ENCODE results near the gene LVRN.
"Not testable (repeated sequence)": the region's sequence is repeated elsewhere in the genome, so short reads cannot be mapped to it uniquely, and the experiment has no call there.

Gene LVRN, protein sequence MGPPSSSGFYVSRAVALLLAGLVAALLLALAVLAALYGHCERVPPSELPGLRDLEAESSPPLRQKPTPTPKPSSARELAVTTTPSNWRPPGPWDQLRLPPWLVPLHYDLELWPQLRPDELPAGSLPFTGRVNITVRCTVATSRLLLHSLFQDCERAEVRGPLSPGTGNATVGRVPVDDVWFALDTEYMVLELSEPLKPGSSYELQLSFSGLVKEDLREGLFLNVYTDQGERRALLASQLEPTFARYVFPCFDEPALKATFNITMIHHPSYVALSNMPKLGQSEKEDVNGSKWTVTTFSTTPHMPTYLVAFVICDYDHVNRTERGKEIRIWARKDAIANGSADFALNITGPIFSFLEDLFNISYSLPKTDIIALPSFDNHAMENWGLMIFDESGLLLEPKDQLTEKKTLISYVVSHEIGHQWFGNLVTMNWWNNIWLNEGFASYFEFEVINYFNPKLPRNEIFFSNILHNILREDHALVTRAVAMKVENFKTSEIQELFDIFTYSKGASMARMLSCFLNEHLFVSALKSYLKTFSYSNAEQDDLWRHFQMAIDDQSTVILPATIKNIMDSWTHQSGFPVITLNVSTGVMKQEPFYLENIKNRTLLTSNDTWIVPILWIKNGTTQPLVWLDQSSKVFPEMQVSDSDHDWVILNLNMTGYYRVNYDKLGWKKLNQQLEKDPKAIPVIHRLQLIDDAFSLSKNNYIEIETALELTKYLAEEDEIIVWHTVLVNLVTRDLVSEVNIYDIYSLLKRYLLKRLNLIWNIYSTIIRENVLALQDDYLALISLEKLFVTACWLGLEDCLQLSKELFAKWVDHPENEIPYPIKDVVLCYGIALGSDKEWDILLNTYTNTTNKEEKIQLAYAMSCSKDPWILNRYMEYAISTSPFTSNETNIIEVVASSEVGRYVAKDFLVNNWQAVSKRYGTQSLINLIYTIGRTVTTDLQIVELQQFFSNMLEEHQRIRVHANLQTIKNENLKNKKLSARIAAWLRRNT

DNA sequence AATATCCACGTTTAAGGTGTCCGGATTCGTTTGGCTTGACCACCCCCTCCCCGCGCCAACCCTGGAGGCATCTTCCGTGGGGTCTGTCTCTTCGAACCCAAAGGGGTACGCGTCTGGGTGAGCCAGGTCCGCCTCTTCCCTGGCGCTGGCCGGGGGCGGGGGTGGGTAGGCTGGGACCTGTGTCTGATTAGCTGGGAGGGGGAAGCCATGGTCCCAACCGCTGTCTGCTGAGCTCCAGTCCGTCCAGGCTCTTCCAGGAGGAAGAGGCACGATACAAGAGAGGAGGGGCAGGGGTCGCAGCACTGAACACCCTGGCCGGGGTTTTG is at the start of gene LVRN:
TSS of gene LVRN (plus strand) at position 237 of the 326 bp plus-strand sequence. CDS start 143 bp downstream, outside the sequence.
- no peak for DNase-seq (ENCODE audit: low read depth)

DNA sequence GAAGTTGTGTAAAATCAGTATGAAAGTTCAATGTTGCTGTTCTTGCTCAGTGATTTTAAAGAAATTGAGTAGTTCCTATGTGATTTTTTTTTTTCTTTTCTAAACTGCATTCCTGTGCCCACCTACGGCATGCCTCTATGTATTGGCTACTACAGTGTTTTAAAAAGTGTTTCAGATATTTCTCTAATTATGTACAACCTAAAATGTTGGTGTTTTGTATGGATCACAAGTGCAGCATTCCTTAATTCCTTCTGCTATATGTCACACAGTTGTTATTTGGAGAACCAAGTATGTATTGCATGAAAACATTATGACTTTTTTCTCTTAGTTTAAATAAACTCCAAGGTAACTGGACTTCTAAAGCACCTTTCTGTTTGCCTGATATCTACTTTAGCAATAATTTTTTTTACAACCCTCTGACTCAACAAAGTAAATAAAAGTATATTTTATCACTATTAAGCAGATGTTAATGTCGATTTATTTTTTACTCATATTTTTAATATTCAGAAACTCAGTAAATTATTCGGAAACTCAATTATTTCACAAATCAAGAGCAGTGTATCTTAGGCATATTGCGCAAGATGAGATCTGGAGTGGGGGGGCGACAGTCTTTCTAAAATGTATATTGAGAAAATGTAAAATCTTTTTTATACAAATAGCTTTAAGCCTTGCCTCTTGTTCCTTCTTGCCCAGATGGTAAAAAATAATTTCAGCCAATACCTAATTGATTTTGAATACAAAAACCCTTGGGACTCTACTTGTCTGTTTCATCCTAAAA is 48.5 kb upstream of the LVRN start:
- DNase-seq (ENCODE audit: low read depth), result not testable (repeated sequence)

DNA sequence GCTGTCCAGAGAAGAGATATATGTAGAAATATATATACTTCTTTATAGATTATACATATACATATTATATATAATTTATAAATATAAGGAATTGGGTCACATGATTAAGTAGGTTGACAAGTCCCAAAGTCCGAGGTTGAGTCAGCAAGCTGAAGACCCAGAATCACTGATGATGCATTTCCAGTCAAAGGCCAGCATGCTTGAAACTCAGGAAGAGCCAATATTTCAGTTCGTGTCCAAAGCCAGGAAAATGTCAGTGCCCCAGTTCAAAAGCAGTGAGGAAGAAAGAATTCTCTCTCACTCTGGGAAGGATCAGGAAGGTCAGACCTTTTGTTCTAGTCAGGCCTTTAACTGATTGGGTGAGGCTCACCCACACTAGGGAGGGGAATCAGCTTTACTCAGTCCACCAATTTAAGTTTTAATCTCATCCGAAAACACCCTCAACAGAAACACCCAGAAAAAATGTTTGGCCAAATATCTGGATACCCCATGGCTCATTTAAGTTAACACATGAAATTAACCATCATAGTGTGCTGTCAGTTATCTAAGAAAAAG is 42.0 kb upstream of the LVRN start:
- no peak for DNase-seq (ENCODE audit: low read depth)

DNA sequence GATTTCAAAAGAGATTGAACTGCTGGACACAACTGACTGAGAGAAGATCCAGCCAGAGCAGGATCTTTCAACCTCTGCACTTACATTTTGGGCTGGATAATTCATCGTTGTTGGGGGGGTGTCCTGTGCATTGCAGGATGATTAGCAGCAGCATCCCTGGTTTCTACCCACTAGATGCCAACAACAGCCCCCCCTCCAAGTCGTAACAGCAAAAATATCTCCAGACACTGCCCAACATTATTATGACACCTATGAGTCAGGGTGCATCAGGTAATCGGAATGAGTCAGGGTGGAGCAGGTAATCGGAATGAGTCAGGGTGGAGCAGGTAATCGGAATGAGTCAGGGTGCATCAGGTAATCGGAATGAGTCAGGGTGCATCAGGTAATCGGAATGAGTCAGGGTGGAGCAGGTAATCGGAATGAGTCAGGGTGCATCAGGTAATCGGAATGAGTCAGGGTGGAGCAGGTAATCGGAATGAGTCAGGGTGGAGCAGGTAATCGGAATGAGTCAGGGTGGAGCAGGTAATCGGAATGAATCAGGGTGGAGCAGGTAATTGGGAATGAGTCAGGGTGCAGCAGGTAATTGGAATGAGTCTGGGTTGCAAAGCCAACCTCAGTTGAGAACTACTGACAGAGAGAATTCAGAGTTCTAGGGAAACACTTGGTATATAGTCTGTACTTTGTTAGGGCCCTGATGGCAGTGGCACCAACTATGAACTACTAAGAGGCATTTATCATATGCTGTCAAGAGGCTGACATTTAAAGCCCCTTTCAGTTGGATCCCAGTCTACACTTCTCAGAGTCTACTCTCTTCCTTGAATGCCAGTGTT is 33.5 kb upstream of the LVRN start:
- DNase-seq (ENCODE audit: low read depth), result not testable (repeated sequence)

DNA sequence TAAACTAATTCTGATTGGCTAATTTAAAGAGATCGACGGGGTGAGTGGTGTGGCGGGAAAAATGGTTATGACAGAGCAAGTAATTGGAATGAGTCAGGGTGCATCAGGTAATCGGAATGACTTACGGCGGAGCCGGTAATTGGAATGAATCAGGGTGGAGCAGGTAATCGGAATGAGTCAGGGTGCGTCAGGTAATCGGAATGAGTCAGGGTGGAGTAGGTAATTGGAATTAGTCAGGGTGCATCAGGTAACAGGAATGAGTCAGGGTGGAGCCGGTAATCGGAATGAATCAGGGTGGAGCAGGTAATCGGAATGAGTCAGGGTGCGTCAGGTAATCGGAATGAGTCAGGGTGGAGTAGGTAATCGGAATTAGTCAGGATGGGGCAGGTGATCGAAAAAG is 32.1 kb upstream of the LVRN start:
- not testable (repeated sequence) for DNase-seq (ENCODE audit: low read depth)

DNA sequence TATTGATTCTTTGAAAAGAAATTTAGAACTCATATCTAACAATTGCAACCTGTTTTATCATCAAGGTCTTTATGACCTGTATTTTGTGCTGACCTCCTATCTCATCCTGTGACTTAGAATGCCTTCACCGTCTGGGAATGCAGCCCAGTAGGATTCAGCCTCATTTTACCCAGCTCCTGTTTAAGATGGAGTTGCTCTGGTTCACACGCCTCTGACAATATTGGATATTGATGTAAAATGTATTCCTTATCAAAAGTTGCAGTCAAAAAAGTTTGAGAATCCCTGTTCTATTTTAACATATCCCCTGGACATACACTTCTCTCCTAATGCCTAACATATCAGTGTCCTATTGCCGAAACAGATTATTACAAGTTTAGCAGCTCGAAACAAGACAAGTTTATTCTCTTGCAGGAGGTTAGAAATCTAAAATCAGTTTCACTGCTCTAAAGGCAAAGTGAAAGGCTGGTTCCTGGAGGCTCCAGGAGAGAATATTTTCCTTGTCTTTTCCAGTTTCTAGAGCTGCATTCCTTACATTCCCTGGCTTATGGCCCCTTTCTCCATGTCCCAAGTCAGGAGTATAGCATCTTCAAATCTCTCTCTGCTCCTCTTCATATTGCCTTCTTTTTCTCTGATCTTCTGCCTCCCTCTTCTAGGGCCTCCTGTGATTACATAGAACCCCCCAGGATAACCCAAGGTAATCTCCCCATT is 31.5 kb upstream of the LVRN start:
- DNase-seq (ENCODE audit: low read depth), result no peak

DNA sequence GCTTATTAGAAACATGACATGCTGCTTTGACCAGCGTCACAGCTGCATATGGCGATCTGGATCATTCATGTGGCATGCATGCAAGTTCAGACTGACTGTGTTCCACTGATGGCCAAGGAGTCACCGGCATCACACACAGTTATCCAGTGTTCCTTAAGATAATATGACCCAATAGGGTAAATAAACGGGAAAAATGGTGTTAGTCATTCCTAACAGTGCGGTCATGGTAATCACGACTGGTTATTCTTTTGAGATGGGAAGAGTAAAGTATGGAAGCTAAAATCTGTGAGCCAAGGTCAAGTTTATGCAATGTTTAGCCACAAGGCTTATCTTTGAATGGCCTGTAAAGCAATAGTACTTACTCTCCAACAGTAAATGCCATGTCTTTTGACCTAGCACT is 29.3 kb upstream of the LVRN start:
- DNase-seq (ENCODE audit: low read depth), result no peak

DNA sequence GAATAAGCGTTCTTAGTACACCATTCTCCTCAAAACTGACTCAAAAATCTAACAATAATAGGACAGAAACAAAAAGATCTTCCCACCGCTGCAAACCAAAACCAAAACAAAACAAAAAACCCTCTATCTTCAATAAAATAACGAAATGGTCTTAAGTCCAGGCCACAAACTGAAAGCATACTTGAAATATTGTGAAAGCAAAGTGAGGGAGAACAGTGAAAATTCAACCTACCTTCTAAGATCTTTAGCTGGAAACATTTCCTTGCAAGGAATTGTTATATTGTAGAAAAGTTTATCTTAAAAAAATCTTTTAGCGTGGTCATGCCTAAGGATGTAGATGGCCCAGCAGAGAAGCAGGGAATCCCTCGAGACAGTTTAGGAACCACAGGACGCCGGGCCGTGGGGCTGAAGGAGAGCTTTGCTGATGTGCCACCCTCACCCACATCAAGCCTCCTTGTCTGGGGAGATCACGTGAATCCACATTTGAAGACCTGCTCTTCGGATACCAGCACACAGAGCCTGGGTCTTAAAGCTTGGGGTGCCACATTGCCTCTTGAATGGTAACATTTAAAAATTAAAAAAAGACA is 27.8 kb upstream of the LVRN start:
- DNase-seq (ENCODE audit: low read depth), result no peak

DNA sequence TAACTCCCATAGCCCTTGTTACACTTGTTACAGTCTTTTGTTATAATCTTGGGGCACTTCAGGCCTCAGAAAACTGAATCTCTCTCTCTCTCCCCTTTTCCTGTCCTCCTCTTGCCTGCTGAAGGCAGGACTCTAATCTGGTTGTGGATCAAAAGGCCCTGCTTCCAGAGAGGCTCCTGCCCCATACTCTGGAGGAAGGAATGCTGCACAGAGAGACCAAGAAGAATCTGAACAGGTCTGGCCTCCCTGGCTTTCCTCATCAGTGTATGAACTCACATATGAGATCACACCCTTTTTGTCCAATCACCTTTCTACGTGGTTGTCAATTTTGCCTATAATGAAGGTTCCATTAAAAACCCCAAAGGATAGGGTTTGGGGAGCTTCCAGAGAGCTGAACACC is 26.2 kb upstream of the LVRN start:
- DNase-seq (ENCODE audit: low read depth), result no peak

DNA sequence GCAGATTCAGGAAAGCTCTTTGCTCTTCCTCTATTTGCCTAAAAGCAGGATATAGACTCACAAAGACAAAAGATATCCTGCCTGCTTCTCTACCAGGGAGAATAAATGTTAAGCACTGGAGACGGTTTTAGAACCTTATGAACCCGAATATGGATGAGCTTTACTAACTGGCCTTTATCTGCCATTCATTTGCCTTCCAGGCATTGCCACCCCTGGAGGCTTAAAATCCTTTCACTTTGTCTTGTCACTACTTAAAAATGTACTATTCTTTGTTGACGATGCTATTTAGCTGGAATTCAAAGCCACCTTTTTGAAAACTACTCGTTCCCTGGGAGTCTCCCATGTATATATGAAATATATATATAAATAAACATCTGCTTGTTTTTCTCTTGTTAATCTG is 23.2 kb upstream of the LVRN start:
- no peak for DNase-seq (ENCODE audit: low read depth)

DNA sequence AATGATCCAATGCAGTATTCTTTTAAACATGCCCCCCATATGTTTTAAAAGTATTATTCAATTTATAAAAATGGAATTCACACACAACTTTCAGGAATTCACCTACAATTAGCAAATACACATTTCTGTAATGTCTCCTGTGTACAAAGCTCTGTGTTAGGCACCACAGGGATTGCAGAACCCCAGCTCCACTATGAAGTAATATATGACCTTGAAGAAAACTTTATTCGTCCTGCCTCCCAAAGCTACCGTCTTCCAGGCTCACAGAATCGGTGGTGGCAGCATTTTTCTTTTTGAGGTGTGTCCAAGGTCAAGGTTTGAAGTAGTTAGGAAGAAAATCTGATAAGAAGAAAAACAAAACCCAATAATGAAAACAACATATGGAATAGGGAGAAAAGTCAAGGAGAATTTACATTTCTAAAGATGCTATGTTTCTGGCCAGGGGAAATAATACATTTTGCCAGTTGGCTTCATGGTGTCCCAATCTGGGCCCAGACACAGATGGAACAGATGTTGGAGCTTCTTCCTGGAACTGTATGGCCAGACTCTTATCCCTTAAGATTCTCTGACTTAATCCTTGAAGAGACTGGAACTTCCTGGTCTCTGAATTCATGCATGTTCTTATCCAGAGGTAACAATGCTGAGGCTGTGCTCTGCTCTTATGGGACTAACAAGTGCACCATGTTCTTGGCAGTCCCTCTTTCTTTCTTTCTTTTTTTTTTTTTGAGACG is 22.0 kb upstream of the LVRN start:
- no peak for DNase-seq (ENCODE audit: low read depth)

DNA sequence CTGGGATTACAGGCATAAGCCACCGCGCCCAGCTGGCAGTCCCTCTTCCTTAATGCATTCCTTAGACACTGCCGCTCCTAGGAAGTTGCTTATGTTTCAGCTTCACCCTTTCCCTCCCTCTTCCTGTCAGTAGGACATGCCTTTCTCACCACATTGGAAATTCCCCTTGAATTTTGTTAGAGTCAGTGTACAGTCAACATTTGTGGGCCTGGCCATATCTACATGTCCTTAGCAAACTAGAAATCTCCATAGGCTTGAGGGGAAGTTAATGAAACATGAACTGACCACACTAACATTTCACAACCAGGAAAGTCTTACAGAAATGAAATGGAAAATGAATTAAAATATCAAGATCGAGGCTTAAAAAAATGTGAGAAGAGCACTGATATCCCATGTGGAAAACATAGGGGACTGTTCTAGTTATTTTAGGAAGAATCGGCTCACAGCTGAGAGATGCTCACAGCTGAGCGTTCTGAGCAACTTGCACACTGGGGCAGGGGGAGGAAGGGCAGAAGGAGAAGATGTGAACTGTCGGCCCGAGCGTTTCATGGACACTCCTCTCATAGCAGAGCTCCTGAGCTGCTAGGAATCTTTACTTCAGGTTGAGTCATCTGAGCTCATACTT is 21.1 kb upstream of the LVRN start:
- peak; percentile 67 for DNase-seq (ENCODE audit: low read depth)

DNA sequence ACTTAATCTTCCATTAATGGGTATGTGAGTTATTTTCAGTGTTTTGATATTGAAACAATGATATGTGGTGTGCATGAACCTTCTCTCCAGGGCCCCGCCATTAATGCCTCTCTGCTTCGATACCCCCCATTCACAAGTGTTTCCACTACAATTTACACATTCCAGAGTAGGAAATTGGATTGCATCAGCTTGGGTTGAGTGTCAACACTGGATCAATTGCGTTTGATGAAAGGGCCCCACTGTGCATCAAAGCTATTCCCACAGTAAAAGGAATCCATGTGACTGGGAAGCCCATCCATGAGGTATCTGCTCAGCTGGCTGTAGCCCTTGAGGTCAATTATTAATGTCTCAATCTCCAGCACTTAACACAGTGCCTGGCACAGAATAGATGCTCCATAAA is 17.8 kb upstream of the LVRN start:
- DNase-seq (ENCODE audit: low read depth), result no peak

DNA sequence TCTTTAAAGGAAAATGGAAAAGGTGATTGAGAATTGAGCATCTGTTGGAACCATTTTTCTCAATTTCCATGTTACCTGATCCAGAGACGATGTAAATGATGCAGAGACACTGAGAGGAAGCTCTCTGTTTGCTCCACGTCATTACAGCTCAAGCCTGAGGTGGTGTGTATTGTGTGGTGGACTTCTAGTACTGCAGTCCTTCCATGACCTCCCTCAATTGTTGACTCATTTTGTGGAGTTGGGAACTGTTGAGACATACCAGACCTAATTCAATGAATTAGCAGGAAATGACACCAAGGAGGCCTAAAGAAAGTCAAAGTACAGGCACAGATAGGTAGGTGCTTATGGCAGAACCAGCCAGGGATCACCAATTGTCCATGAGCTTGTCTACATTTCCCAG is 15.6 kb upstream of the LVRN start:
- DNase-seq (ENCODE audit: low read depth), result no peak

DNA sequence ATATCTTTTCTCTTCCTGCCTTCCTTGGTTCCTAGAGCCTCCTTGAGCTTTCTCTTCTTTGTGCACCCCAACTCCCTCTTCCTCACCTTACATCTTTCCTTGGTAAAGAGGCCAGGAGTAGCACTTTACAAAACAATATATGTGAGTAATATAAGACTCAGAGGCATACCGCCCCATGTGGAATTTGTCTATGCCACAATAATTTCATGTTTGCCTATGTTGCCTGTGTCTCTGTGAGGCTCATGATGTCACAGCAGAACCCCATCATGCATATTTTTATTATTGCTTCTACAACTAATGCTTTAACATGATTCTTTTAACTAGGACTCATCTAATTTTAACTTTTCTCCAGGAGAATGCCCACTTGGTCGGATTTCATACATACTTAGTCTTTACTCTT is 15.0 kb upstream of the LVRN start:
- no peak for DNase-seq (ENCODE audit: low read depth)

DNA sequence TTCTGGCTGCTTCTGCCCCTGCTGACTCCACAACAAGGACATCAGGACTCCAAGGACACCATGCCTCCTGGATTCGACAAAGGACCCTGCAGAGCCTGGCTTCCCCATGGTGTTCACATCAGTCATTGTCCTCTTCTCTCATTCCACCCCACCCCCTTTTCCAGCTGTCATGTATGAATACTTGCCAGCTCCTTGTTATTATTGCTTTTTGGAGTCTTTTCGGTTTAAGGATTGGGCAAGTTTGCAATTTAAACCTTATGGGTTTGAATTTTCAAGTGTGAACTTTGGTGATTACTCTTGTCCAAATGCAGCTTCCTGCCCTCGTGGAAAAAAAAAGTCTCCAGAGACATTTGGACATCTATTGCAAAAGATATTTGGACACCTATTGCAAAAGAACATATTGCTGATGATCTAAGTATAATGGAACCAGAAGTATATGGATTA is 14.2 kb upstream of the LVRN start:
- peak; percentile 57 for DNase-seq (ENCODE audit: low read depth)

DNA sequence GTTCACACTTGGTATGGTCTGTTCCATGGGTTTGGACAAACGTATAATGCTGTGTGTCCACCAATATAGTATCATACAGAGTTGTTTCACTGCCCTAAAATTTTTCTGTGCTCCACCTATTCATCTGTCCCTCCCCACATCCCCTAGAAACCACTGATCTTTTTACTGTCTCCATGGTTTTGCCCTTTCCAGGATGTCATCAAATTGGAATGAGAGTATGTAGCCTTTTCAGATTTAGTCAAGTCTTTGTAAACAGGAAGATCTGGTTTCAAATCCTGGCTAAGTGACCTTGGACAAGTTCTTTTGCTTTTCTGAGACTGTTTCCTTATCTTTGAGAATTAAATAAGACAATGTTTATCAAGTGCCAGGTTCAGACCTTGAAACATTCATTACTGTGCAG is 13.2 kb upstream of the LVRN start:
- DNase-seq (ENCODE audit: low read depth), result no peak

DNA sequence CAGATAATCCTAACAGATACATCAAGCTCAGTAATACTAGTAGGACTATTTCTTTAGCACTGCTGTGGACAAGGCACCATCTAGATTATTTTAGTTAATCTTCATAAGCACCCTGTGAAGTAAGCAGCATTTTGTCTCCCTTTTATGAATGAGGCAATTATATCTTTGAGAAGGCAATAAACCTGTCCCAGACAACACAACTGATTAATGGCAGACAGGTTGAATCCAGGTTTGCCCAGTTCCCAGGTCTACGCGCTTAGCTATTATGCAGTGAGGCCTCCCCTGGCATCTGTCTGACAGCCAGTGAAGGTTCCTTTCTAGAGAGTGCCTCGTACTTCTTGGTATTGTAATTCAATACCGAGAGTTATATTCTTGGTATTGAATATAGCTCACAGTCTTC is 9.7 kb upstream of the LVRN start:
- no peak for DNase-seq (ENCODE audit: low read depth)

DNA sequence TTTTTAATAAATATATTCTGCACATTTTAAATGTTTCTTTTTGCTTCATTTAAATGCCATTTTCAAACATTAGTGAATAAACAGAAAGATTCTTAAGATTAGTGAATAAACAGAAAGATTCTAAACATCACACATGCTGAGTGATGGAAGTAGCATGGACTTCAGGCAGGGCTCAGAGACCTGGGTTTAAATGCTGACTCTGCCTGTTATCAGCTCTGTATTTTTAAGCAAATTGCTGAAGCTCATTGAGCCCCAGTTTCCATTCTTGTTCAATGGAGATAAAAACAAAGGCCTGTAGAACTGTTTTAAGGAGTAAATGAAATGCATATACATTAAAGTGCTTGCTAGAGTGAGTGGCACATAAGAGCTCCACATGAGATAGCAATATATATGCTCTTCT is 8.1 kb upstream of the LVRN start:
- no peak for DNase-seq (ENCODE audit: low read depth)
